IMR-90 (cell line): ENCODE results near the gene ZNF512. TPM values are rescaled to one million over a fixed set of nuclear protein-coding genes. Genes with fewer than 3 reads are reported as not detected.

Experiments used
- ATAC-seq: fragments of 200-7000 bp; cut with Tn5 transposase; 2 replicates; pipeline ENCODE4 v1.9.1; 2020; ENCODE audit warnings: low read depth, mild to moderate bottlenecking, moderate library complexity
- BruUV-seq: library from RNA; stranded (reverse); fragments of 400-500 nt; replicated peaks from 2 replicates; lab custom pipeline; 2021; lab: Mats Ljungman, UMichigan
- CTCF ChIA-PET: fragments of 300-600 bp; formaldehyde crosslinking; extraction: SDS; loops from one replicate; lab custom pipeline; 2021; ENCODE audit warnings: antibody characterized with exemption; lab: Yijun Ruan, JAX
- POLR2A ChIA-PET: fragments of 300-600 bp; sonication (Branson Sonifier 250); formaldehyde crosslinking; loops from one replicate; lab custom pipeline; 2022; ENCODE audit warnings: antibody characterized with exemption; ENCODE audit not compliant: unreplicated experiment; lab: Charles Lee
- DNase-seq: peaks from one replicate; pipeline ENCODE4 v3.0.0; 2013
- H2AFZ ChIP-seq: replicated peaks from 2 replicates; pipeline ENCODE3; 2013; ENCODE audit warnings: low read length, mild to moderate bottlenecking; ENCODE audit not compliant: poor library complexity
- H2AK5ac ChIP-seq: 2 replicates; pipeline ENCODE4 v1.6.1; 2013; ENCODE audit warnings: low read depth, low read length, inconsistent platforms
- H2AK9ac ChIP-seq: replicated peaks from 2 replicates; pipeline ENCODE3; 2013; ENCODE audit warnings: mild to moderate bottlenecking, low read depth, low read length, moderate library complexity; ENCODE audit not compliant: poor library complexity
- H2BK120ac ChIP-seq: 2 replicates; pipeline ENCODE4 v1.6.1; 2013; ENCODE audit warnings: low read depth, low read length, inconsistent platforms
- H2BK15ac ChIP-seq: 3 replicates; pipeline ENCODE4 v1.6.1; 2013; ENCODE audit warnings: low read depth, low read length, inconsistent platforms
- H2BK20ac ChIP-seq: 2 replicates; pipeline ENCODE4 v1.6.1; 2013; ENCODE audit warnings: low read depth, mild to moderate bottlenecking, inconsistent platforms, low read length, moderate library complexity
- H2BK5ac ChIP-seq: 2 replicates; pipeline ENCODE4 v1.6.1; 2013; ENCODE audit warnings: mild to moderate bottlenecking, low read depth, low read length, inconsistent platforms; ENCODE audit not compliant: poor library complexity, severe bottlenecking
- H3K14ac ChIP-seq: replicated peaks from 2 replicates; pipeline ENCODE4 v1.6.1; 2013; ENCODE audit warnings: low read depth, low read length, inconsistent platforms
- H3K18ac ChIP-seq: 2 replicates; pipeline ENCODE4 v1.6.1; 2013; ENCODE audit warnings: low read depth, low read length, control low read depth
- H3K23ac ChIP-seq: 2 replicates; pipeline ENCODE4 v1.6.1; 2013; ENCODE audit warnings: low read depth, low read length, inconsistent platforms
- H3K27ac ChIP-seq: 2 replicates; pipeline ENCODE4 v1.5.1; 2013; ENCODE audit warnings: mild to moderate bottlenecking, control low read depth, low read length; ENCODE audit not compliant: insufficient read depth
- H3K27me3 ChIP-seq: 2 replicates; pipeline ENCODE4 v1.6.1; 2013; ENCODE audit warnings: low read length; ENCODE audit not compliant: control insufficient read depth, insufficient read depth
- H3K36me3 ChIP-seq: 2 replicates; pipeline ENCODE4 v1.6.1; 2013; ENCODE audit warnings: low read length, mixed read lengths; ENCODE audit not compliant: control insufficient read depth, insufficient read depth
- H3K4ac ChIP-seq: 2 replicates; pipeline ENCODE4 v1.6.1; 2013; ENCODE audit warnings: low read depth, low read length, inconsistent platforms
- H3K4me1 ChIP-seq: 2 replicates; pipeline ENCODE4 v1.6.1; 2013; ENCODE audit warnings: low read length, mixed read lengths; ENCODE audit not compliant: control insufficient read depth, insufficient read depth
- H3K4me2 ChIP-seq: 2 replicates; pipeline ENCODE4 v1.6.1; 2013; ENCODE audit warnings: low read depth, mild to moderate bottlenecking, control low read depth, low read length, moderate library complexity
- H3K4me3 ChIP-seq: 2 replicates; pipeline ENCODE4 v1.5.1; 2013; ENCODE audit warnings: low read depth, mild to moderate bottlenecking, control low read depth, low read length, moderate library complexity; ENCODE audit not compliant: insufficient read depth
- H3K56ac ChIP-seq: 2 replicates; pipeline ENCODE4 v1.6.1; 2013; ENCODE audit warnings: low read length, inconsistent platforms; ENCODE audit not compliant: insufficient read depth; ENCODE audit errors: extremely low read depth
- H3K79me1 ChIP-seq, 2 experiments: 2 replicates each; pipeline ENCODE4 v1.6.1; 2013; ENCODE audit warnings: low read length in 2 of 2, inconsistent platforms in 1 of 2, low read depth in 1 of 2
- H3K9ac ChIP-seq: 2 replicates; pipeline ENCODE4 v1.6.1; 2013; ENCODE audit warnings: low read depth, low read length, control low read depth
- H3K9me1 ChIP-seq: 2 replicates; pipeline ENCODE4 v1.6.1; 2013; ENCODE audit warnings: low read length, inconsistent platforms; ENCODE audit not compliant: insufficient read depth
- H3K9me3 ChIP-seq: 2 replicates; pipeline ENCODE4 v1.6.1; 2013; ENCODE audit warnings: low read length; ENCODE audit not compliant: control insufficient read depth, insufficient read depth
- H4K20me1 ChIP-seq: 2 replicates; pipeline ENCODE4 v1.6.1; 2013; ENCODE audit warnings: low read length, inconsistent platforms; ENCODE audit not compliant: insufficient read depth
- H4K5ac ChIP-seq: 2 replicates; pipeline ENCODE4 v1.6.1; 2013; ENCODE audit warnings: mild to moderate bottlenecking, low read depth, low read length, control low read depth
- H4K8ac ChIP-seq, 2 experiments: 2 replicates each; pipeline ENCODE4 v1.6.1; 2013; ENCODE audit warnings: low read depth in 2 of 2, low read length in 2 of 2, control low read depth in 1 of 2, inconsistent platforms in 1 of 2
- H4K91ac ChIP-seq: 2 replicates; pipeline ENCODE4 v1.6.1; 2013; ENCODE audit warnings: low read depth, low read length, inconsistent platforms; ENCODE audit not compliant: insufficient read depth
- BHLHE40 ChIP-seq: fragments of 150-350 bp; IDR thresholded peaks from 2 replicates; pipeline ENCODE4 v1.6.1; 2016; ENCODE audit warnings: mild to moderate bottlenecking, low read depth, low read length
- CTCF ChIP-seq: conservative IDR thresholded peaks from 2 replicates; pipeline ENCODE4 v1.5.1; 2012; ENCODE audit warnings: mild to moderate bottlenecking, low read depth, low read length, improper control_type of control experiment
- ELK1 ChIP-seq: fragments of 150-350 bp; IDR thresholded peaks from 2 replicates; pipeline ENCODE4 v1.6.1; 2016; ENCODE audit warnings: low read depth, mild to moderate bottlenecking, low read length, moderate library complexity, borderline replicate concordance
- FOS ChIP-seq: fragments of 150-350 bp; IDR thresholded peaks from 2 replicates; pipeline ENCODE4 v1.6.1; 2016; ENCODE audit warnings: low read depth, low read length
- MAFK ChIP-seq: IDR thresholded peaks from 2 replicates; pipeline ENCODE4 v1.6.1; 2012; ENCODE audit warnings: low read depth, low read length, improper control_type of control experiment
- NFE2L2 ChIP-seq: fragments of 150-350 bp; IDR thresholded peaks from 2 replicates; pipeline ENCODE4 v1.6.1; 2016; ENCODE audit warnings: low read depth, mild to moderate bottlenecking, low read length
- POLR2A ChIP-seq: IDR thresholded peaks from 2 replicates; pipeline ENCODE4 v1.6.1; 2012; ENCODE audit warnings: mild to moderate bottlenecking, low read depth, low read length
- RAD21 ChIP-seq: IDR thresholded peaks from 2 replicates; pipeline ENCODE4 v1.6.1; 2012; ENCODE audit warnings: low read length, improper control_type of control experiment
- RFX5 ChIP-seq: IDR thresholded peaks from 2 replicates; pipeline ENCODE4 v1.8.0; 2012; ENCODE audit warnings: low read depth, mild to moderate bottlenecking, low read length, moderate library complexity
- SMC3 ChIP-seq: fragments of 150-350 bp; IDR thresholded peaks from 2 replicates; pipeline ENCODE4 v1.6.1; 2016; ENCODE audit warnings: low read depth, mild to moderate bottlenecking, antibody characterized with exemption, low read length, moderate library complexity
- WGBS, 2 experiments: methylation state at CpG; one replicate each; pipeline versions ENCODE4 v1.1.5 to v1.1.7; 2013; ENCODE audit warnings: missing lambda C conversion rate in 2 of 2; ENCODE audit not compliant: insufficient read length in 1 of 2; ENCODE audit errors: extremely low coverage in 2 of 2; 5-methylcytosine and 5-hydroxymethylcytosine counted together
- dilution Hi-C: fragments of 300-500 bp; cut with HindIII; formaldehyde crosslinking; loops from one replicate; pipeline ENCODE4 v1.14.3; 2018; ENCODE audit warnings: low sequenced_read_pairs; ENCODE audit not compliant: unreplicated experiment
- in situ Hi-C: fragments of 300-500 bp; cut with MboI; formaldehyde crosslinking; loops from 3 replicates; pipeline ENCODE4 v1.14.3; 2019; ENCODE audit warnings: low sequenced_read_pairs, inconsistent platforms, mixed read lengths
- intact Hi-C: fragments of 100-400 bp; cut with micrococcal nuclease; formaldehyde crosslinking; loops from 2 replicates; pipeline ENCODE4 v1.10.0; 2022
- polyA plus RNA-seq, 3 experiments: library from polyadenylated mRNA; depleted of rRNA; stranded (reverse); fragments of >200 nt; gene quantifications; 2 replicates each; pipeline ENCODE4 v1.2.3, GENCODE V29; 2012; ENCODE audit warnings: low replicate concordance in 1 of 3
- total RNA-seq: library from RNA; depleted of rRNA; stranded (reverse); fragments of >200 nt; gene quantifications from 2 replicates; pipeline ENCODE4 v1.2.3, GENCODE V29; 2012

Gene ZNF512
- total and polyA plus RNA-seq, 2 of the 4 experiments (the other 2 are of a cell fraction): 25.8 to 56.5 TPM

- no peak overlapping the region for H3K14ac ChIP-seq
- H3K79me1 ChIP-seq: peaks cover 10 to 17% of the 10 kb centered on the region in 2 experiments
- no peaks in the 10 kb centered on the region for H3K4me1 ChIP-seq
- no peaks in the 10 kb centered on the region for H4K20me1 ChIP-seq
- ChIA-PET POLR2A (no interaction called here), CTCF (no interaction called here)
- no peaks in the 10 kb centered on the region for H3K9me1 ChIP-seq
- no peak overlapping the region for H3K18ac ChIP-seq
- no peak overlapping the region for H4K91ac ChIP-seq
- DNase-seq (no peak), ATAC-seq (no peak)
- H3K4me2 ChIP-seq: no peak overlapping the region
- H2AK9ac ChIP-seq: no peak overlapping the region
- H3K23ac ChIP-seq: no peak overlapping the region
- H2BK120ac ChIP-seq: no peak overlapping the region
- no TSS peak for BruUV-seq
- H2BK15ac ChIP-seq: no peak overlapping the region
- H2BK5ac ChIP-seq: no peak overlapping the region
- H4K8ac ChIP-seq: no peak overlapping the region
- H3K27ac ChIP-seq: no peak overlapping the region
- in situ Hi-C loops: no loop called here
- H2BK20ac ChIP-seq: no peak overlapping the region
- no peak overlapping the region for H3K4ac ChIP-seq
- intact Hi-C loops: no loop called here
- no peak overlapping the region for H2AFZ ChIP-seq
- WGBS, 2 experiments: 100% methylated on average over 1 of the region's 3 CpGs; no CpG with 5 or more reads in 1 of the 2 experiments
- no peak overlapping the region for H4K5ac ChIP-seq
- H3K9ac ChIP-seq: no peak overlapping the region
- no peak overlapping the region for H3K56ac ChIP-seq
- H3K9me3 ChIP-seq: no peaks in the 10 kb centered on the region
- H3K27me3 ChIP-seq: no peaks in the 10 kb centered on the region
- TF ChIP-seq POLR2A (no peak), SMC3 (no peak), MAFK (no peak), RAD21 (no peak), FOS (no peak), ELK1 (no peak), RFX5 (no peak), BHLHE40 (no peak), CTCF (no peak), NFE2L2 (no peak)
- dilution Hi-C loops: no loop called here
- H2AK5ac ChIP-seq: no peak overlapping the region
- H3K36me3 ChIP-seq: peaks cover 36% of the 10 kb centered on the region
- no peak overlapping the region for H3K4me3 ChIP-seq
Observed at GRCh38 chr2:27615316-27615715, 32.5 kb downstream of the ZNF512 start.
